Hepatocyte (in vitro differentiated cells): ENCODE results near the gene GIPC3.

Experiments
- EZH2phosphoT487 ChIP-seq: fragments of 200-600 bp; sonication (generic); IDR thresholded peaks from one replicate; pipeline ENCODE4 v1.6.1; 2018; ENCODE audit warnings: antibody characterized with exemption, mild to moderate bottlenecking, low read depth, moderate library complexity; ENCODE audit not compliant: unreplicated experiment, severe bottlenecking
- TF ChIP-seq, protein P1 (sequence below): fragments of 200-600 bp; sonication (generic); IDR thresholded peaks from 2 replicates; pipeline ENCODE4 v1.5.1; 2016; ENCODE audit warnings: antibody characterized with exemption, mild to moderate bottlenecking; ENCODE audit not compliant: poor library complexity

DNA sequence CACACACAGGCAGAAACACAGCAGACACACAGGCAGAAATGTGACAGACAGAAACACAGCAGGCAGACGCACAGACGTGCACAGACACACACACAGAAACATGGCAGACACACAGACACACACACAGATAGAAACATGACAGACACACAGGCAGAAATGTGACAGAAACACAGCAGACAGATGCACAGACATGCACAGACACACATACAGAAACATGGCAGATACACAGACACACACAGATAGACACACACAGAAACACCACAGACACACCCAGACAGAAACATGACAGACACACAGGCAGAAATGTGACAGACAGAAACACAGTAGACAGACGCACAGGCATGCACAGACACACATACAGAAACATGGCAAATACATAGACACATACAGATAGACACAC is 20.1 kb downstream of the GIPC3 start:
- TF ChIP-seq, protein P1, sequence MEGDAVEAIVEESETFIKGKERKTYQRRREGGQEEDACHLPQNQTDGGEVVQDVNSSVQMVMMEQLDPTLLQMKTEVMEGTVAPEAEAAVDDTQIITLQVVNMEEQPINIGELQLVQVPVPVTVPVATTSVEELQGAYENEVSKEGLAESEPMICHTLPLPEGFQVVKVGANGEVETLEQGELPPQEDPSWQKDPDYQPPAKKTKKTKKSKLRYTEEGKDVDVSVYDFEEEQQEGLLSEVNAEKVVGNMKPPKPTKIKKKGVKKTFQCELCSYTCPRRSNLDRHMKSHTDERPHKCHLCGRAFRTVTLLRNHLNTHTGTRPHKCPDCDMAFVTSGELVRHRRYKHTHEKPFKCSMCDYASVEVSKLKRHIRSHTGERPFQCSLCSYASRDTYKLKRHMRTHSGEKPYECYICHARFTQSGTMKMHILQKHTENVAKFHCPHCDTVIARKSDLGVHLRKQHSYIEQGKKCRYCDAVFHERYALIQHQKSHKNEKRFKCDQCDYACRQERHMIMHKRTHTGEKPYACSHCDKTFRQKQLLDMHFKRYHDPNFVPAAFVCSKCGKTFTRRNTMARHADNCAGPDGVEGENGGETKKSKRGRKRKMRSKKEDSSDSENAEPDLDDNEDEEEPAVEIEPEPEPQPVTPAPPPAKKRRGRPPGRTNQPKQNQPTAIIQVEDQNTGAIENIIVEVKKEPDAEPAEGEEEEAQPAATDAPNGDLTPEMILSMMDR, result no peak
- TF ChIP-seq EZH2phosphoT487, result no peak
